ENCODE data around the gene RASAL1. TPM values are rescaled to one million over a fixed set of nuclear protein-coding genes. Genes with fewer than 3 reads are reported as not detected.
A peak's percentile ranks its signal among the peaks of the same experiment; 100 is the strongest.

The RASAL1 gene
- total RNA-seq, 1 donor from 2014 or later = 0.26 TPM

DNA sequence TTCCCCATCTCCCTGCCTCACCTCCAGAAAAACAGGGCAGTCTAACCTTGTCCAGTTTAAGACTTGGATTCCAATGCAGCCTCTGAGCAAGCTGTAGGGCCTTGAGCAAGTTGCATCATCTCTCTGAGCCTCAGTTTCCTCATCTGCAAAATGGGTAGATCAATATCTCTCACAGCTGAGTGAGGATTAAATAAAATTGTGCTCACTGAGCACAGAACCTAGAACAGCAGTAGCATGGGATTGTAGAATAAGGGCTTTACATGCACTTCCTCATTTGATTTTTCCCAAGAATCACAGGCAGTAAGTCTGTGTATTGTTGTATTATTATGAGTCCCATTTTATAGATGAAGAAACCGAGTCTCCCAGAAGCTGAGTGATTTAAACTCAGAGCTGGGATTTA lies 77.0 kb downstream of the RASAL1 start:
- H3K4me3 ChIP-seq = no peak overlapping the region
- no peaks in the 10 kb centered on the region for H3K36me3 ChIP-seq
- no peak for ATAC-seq
- TF ChIP-seq, protein P1, sequence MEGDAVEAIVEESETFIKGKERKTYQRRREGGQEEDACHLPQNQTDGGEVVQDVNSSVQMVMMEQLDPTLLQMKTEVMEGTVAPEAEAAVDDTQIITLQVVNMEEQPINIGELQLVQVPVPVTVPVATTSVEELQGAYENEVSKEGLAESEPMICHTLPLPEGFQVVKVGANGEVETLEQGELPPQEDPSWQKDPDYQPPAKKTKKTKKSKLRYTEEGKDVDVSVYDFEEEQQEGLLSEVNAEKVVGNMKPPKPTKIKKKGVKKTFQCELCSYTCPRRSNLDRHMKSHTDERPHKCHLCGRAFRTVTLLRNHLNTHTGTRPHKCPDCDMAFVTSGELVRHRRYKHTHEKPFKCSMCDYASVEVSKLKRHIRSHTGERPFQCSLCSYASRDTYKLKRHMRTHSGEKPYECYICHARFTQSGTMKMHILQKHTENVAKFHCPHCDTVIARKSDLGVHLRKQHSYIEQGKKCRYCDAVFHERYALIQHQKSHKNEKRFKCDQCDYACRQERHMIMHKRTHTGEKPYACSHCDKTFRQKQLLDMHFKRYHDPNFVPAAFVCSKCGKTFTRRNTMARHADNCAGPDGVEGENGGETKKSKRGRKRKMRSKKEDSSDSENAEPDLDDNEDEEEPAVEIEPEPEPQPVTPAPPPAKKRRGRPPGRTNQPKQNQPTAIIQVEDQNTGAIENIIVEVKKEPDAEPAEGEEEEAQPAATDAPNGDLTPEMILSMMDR (IDR thresholded peaks at IDR 0.05) = no peak
- H3K27ac ChIP-seq = no peak overlapping the region
- H3K4me1 ChIP-seq = peaks cover 9% of the 10 kb centered on the region
- DNase-seq = no peak
- intact Hi-C loops (cut with DNase I) = loop anchor here (10.0 kb wide), 1 partner anchor 116 kb away; no protein-coding TSS in a partner anchor
- H3K9me3 ChIP-seq = no peaks in the 10 kb centered on the region
- peaks cover 49% of the 10 kb centered on the region for H3K27me3 ChIP-seq

DNA sequence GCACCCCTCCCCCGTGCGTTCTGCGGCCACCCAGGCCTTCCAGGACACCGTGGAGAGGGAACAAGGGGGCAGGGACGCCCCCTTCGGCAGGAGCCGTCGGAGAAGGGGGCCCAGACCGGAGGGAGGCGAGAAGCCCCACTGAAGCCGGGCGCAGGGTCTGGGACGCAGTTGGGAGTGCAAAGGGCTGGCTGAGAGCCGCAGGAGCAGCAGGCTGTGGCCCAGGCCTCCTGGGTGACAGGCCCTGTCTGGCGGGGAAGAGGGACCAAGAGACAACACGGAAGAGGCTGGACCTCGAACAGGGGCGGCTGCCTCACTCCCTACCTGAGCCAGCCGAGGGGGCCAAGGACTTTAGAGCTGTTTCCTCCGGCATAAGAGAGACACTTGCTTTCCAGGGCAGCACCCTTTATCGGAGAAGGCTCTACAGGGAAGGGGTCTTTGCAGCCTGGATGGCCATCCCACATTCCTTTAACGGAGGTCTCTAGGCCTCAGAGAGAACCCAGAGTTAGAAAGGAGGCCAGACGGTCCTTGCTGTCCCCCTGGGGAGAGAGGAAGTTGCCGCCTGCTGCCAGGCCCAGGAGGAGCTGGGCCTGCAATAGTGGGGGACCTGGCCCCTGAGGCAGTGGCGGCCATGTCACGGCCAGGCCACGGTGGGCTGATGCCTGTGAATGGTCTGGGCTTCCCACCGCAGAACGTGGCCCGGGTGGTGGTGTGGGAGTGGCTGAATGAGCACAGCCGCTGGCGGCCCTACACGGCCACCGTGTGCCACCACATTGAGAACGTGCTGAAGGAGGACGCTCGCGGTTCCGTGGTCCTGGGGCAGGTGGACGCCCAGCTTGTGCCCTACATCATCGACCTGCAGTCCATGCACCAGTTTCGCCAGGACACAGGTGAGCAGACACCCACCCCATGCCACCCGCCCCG lies 77.7 kb downstream of the RASAL1 start:
- peaks cover 9% of the 10 kb centered on the region for H3K4me1 ChIP-seq
- H3K27ac ChIP-seq = no peak overlapping the region
- H3K27me3 ChIP-seq = peaks cover 41% of the 10 kb centered on the region
- intact Hi-C loops (cut with DNase I) = loop anchor here (10.0 kb wide), 1 partner anchor 117 kb away; no protein-coding TSS in a partner anchor
- TF ChIP-seq, protein P1 (IDR thresholded peaks at IDR 0.05) = no peak
- peak overlapping the region; percentile 47 for H3K4me3 ChIP-seq
- DNase-seq = peak; percentile 63
- H3K36me3 ChIP-seq = no peaks in the 10 kb centered on the region
- H3K9me3 ChIP-seq = no peaks in the 10 kb centered on the region
- no peak for ATAC-seq

DNA sequence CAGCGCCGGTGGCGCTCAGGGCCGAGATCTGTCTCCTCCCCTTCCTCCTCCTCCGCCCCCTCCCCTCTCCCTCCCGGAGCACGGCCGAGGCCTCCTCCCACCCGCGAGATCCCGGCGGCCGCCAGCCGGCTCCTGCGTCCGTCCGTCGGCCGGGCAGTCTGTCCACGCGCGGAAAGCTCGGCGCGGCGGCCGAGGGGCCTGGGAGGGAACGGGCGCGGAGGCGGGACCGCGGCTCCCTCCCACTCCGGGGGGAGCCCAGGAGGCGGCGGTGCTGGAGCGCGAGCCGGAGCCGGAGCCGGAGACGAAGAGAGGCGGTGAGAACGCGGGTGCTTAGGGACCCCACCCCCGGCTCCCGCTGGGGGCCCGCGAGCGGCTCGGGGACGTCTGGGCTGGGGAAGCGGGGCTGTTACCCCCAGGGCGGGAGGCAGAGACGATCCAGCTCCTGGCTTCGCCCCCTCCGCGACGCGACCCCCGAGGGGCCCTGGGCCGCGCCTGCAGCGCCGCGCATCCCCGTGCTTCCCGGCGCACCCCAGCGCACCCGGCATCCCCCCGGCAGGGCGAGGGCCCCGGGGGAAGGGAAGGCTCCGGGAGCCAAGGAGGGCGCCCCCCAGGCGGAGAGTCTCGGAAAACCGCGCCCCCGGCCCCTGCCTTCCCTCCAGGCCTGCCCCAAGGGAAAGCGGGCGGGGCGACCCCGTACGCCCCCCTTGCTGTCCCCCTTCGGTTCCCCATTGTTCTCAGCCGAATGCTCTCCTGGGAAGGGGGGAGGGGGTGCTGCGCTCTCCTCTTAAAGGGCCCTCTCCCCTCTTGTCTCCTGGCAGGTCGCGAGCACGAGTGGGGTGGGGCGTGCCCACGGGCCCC lies 78.7 kb downstream of the RASAL1 start, which contains the start of gene DTX1:
DTX1 (plus strand) TSS at position 100 of the 858 bp plus-strand sequence. CDS start 1,463 bp downstream, outside the sequence.
- Histone ChIP-seq H3K27me3 (peaks cover 38% of the 10 kb centered on the region), H3K27ac (no peak within 1 kb of the TSS), H3K4me3 (peak within 1 kb of the TSS; percentile 47), H3K36me3 (no peaks in the 10 kb centered on the region), H3K9me3 (no peaks in the 10 kb centered on the region), H3K4me1 (peaks cover 9% of the 10 kb centered on the region)
- DNase-seq (peak; percentile 66), ATAC-seq (peak; percentile 28)
- TF ChIP-seq, protein P1 (IDR thresholded peaks at IDR 0.05) = no peak
- intact Hi-C loops (cut with DNase I) = loop anchor here (10.0 kb wide), 1 partner anchor 118 kb away; no protein-coding TSS in a partner anchor

DNA sequence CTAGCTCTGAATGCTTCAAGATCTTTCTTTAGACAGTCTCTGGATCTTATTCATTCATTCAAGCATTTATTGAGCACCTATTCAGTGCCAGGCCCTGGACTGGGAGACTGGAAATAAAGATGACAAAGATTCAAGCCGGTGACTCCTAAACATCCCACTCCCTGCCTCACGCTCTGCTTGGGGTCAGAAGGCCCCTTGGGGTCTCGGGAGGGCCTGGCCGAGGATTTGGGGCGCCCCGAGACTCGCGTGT lies 79.3 kb downstream of the RASAL1 start:
- ATAC-seq (no peak), DNase-seq (no peak)
- TF ChIP-seq, protein P1 (IDR thresholded peaks at IDR 0.05) = no peak
- Histone ChIP-seq H3K27me3 (peaks cover 38% of the 10 kb centered on the region), H3K4me3 (peak overlapping the region; percentile 47), H3K9me3 (no peaks in the 10 kb centered on the region), H3K36me3 (no peaks in the 10 kb centered on the region), H3K27ac (no peak overlapping the region), H3K4me1 (peaks cover 9% of the 10 kb centered on the region)
- intact Hi-C loops (cut with DNase I) = loop anchor here (10.0 kb wide), 1 partner anchor 118 kb away; no protein-coding TSS in a partner anchor

DNA sequence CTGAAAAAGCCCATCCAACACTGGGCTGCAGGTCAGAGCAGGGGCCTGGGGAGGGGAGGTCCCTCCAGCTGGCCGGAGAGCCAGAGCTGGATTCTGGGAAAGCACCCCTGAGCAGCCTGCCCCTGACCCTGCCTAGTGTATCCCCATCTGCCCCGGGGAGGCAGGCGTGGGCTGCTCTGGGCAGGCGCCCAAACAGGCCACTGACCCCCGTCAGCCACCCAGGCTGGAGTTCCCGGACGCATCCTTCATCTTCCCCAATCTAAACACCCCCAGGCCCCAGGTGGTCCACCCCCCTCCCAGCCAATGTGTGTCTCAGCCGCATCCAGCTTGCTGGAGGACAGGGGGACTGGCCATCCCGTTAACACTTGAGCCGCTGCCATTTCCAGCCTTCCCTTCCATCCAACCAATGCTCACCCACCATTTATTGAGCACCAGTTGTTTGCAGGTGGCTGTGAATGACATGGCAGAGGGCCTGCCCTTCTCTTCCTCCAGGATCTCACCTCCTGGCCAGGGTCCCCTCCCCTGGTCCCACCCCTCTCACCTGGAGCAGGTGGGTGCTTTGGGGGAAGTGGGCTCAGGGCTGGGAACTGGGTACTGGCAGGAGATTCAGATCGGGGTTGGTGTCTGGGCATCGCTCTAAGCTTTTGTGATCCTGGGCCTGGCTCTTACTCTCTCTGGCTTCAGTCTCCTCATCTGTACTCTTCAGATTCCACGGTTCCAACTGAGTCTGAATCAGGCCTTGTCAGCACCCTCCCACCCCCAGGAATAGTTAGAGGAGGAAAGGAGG lies 79.8 kb downstream of the RASAL1 start:
- Histone ChIP-seq H3K36me3 (no peaks in the 10 kb centered on the region), H3K27ac (no peak overlapping the region), H3K27me3 (peaks cover 38% of the 10 kb centered on the region), H3K9me3 (no peaks in the 10 kb centered on the region), H3K4me1 (peaks cover 9% of the 10 kb centered on the region), H3K4me3 (no peak overlapping the region)
- TF ChIP-seq, protein P1 (IDR thresholded peaks at IDR 0.05) = no peak
- intact Hi-C loops (cut with DNase I) = loop anchor here (10.0 kb wide), 1 partner anchor 119 kb away; no protein-coding TSS in a partner anchor
- peak; percentile 44 for DNase-seq
- no peak for ATAC-seq
